Left hindlimb (tissue), 1 donor: ENCODE data around the gene GZMH.
"Not testable (repeated sequence)": the region's sequence is repeated elsewhere in the genome, so short reads cannot be mapped to it uniquely, and the experiment has no call there.

Experiments used
- DNase-seq: peaks from one replicate; pipeline ENCODE4 v3.0.0-alpha.2; 2018

The GZMH gene

GRCh38 chr14:24591004-24591403 lies 18.5 kb downstream of the GZMH start:
- not testable (repeated sequence) for DNase-seq

- not testable (repeated sequence) for DNase-seq
Observed at GRCh38 chr14:24584402-24584801, 25.1 kb downstream of the GZMH start.

GRCh38 chr14:24578558-24578957 lies 30.9 kb downstream of the GZMH start:
- DNase-seq: no peak

GRCh38 chr14:24576771-24577170 lies 32.7 kb downstream of the GZMH start:
- no peak for DNase-seq

- DNase-seq: no peak
Observed at GRCh38 chr14:24576182-24576581, 33.3 kb downstream of the GZMH start, which contains the start of gene CTSG. Gene CTSG (minus strand): TSS chr14:24576250. CDS start chr14:24576223, 27 bp downstream.

GRCh38 chr14:24574206-24574774 lies 35.2 kb downstream of the GZMH start:
- DNase-seq: no peak

- no peak for DNase-seq
Observed at GRCh38 chr14:24566318-24566717, 43.2 kb downstream of the GZMH start.

- no peak for DNase-seq
Observed at GRCh38 chr14:24565766-24566165, 43.7 kb downstream of the GZMH start.

- DNase-seq: no peak
Observed at GRCh38 chr14:24563505-24563904, 46.0 kb downstream of the GZMH start.

- DNase-seq: no peak
Observed at GRCh38 chr14:24556756-24557155, 52.7 kb downstream of the GZMH start.
